Panc1 (cell line): ENCODE results near the gene CCDC102A. TPM values are rescaled to one million over a fixed set of nuclear protein-coding genes. Genes with fewer than 3 reads are reported as not detected.
A peak's percentile ranks its signal among the peaks of the same experiment; 100 is the strongest.

Experiments
- ATAC-seq: fragments of 200-7000 bp; cut with Tn5 transposase; 2 replicates; pipeline ENCODE4 v1.9.1; 2020; ENCODE audit warnings: mild to moderate bottlenecking, moderate library complexity
- BruUV-seq: library from RNA; stranded (reverse); fragments of 400-500 nt; replicated peaks from 2 replicates; lab custom pipeline; 2021; lab: Mats Ljungman, UMichigan
- CTCF ChIA-PET: fragments of 300-600 bp; sonication (Branson Sonifier 250); formaldehyde crosslinking; loops from one replicate; lab custom pipeline; 2022; ENCODE audit warnings: antibody characterized with exemption; lab: Charles Lee
- POLR2A ChIA-PET: fragments of 300-600 bp; sonication (Branson Sonifier 250); formaldehyde crosslinking; loops from one replicate; lab custom pipeline; 2022; ENCODE audit warnings: antibody characterized with exemption; lab: Charles Lee
- DNase-seq: peaks from one replicate; pipeline ENCODE4 v3.0.0-alpha.2; 2010; ENCODE audit warnings: low read depth, low spot score
- H3K27ac ChIP-seq: 2 replicates; pipeline ENCODE4 v1.5.1; 2011; ENCODE audit warnings: mild to moderate bottlenecking, low read length, inconsistent platforms
- H3K27me3 ChIP-seq: fragments of 200-500 bp; sonication (Bioruptor generic); 2 replicates; pipeline ENCODE4 v1.6.0; 2014; ENCODE audit warnings: low read length, inconsistent platforms; ENCODE audit not compliant: control insufficient read depth, insufficient read depth
- H3K36me3 ChIP-seq: fragments of 200-500 bp; sonication (Bioruptor generic); 2 replicates; pipeline ENCODE4 v1.5.1; 2014; ENCODE audit warnings: inconsistent platforms, mild to moderate bottlenecking, low read length, moderate library complexity; ENCODE audit not compliant: control insufficient read depth, insufficient read depth
- H3K4me1 ChIP-seq: 2 replicates; pipeline ENCODE4 v1.5.1; 2011; ENCODE audit warnings: inconsistent platforms, mild to moderate bottlenecking, low read length, moderate library complexity; ENCODE audit not compliant: control insufficient read depth, insufficient read depth
- H3K4me3 ChIP-seq, 2 experiments: 2 replicates each; pipeline ENCODE4 v1.5.1; 2011 to 2012; ENCODE audit warnings: low read depth in 2 of 2, low read length in 2 of 2, mild to moderate bottlenecking in 2 of 2, inconsistent platforms in 1 of 2, moderate library complexity in 1 of 2
- H3K9me3 ChIP-seq: fragments of 200-500 bp; sonication (Bioruptor generic); 2 replicates; pipeline ENCODE4 v1.5.1; 2014; ENCODE audit warnings: low read depth, mild to moderate bottlenecking, inconsistent platforms, low read length, moderate library complexity; ENCODE audit not compliant: control insufficient read depth, insufficient read depth
- POLR2AphosphoS5 ChIP-seq: IDR thresholded peaks from 2 replicates; pipeline ENCODE4 v1.6.1; 2012; ENCODE audit warnings: mild to moderate bottlenecking, low read depth, low read length, moderate library complexity
- SIN3A ChIP-seq: IDR thresholded peaks from 2 replicates; pipeline ENCODE4 v1.6.1; 2012; ENCODE audit warnings: low read depth, mild to moderate bottlenecking, low read length, moderate library complexity, borderline replicate concordance; ENCODE audit not compliant: insufficient read depth
- TCF7L2 ChIP-seq: IDR thresholded peaks from 2 replicates; pipeline ENCODE4 v1.6.1; 2011; ENCODE audit warnings: mild to moderate bottlenecking, low read depth, low read length, inconsistent platforms
- in situ Hi-C: cut with HindIII; loops from 2 replicates; pipeline ENCODE4 v1.10.0; 2016; ENCODE audit warnings: low sequenced_read_pairs, low pct_unique_long_range_greater_than_20kb
- intact Hi-C: fragments of 100-400 bp; cut with micrococcal nuclease; formaldehyde crosslinking; loops from one replicate; pipeline ENCODE4 v1.10.0; 2022; ENCODE audit not compliant: unreplicated experiment
- total RNA-seq: library from RNA; stranded (reverse); gene quantifications from one replicate; pipeline ENCODE4 v1.2.1, GENCODE V29; 2021; ENCODE audit not compliant: unreplicated experiment
- TF ChIP-seq, protein P1 (sequence below): fragments of 450-650 bp; IDR thresholded peaks from 2 replicates; pipeline ENCODE4 v1.5.1; 2017; ENCODE audit warnings: mild to moderate bottlenecking
- TF ChIP-seq, protein P2 (sequence below), 2 experiments: IDR thresholded peaks; 2 replicates each; pipeline ENCODE4 v1.6.1; 2011 to 2012; ENCODE audit warnings: low read depth in 2 of 2, control low read depth in 1 of 2, low read length in 1 of 2, mild to moderate bottlenecking in 1 of 2, moderate library complexity in 1 of 2; ENCODE audit not compliant: insufficient read depth in 1 of 2

Gene CCDC102A
- total RNA-seq, 1 experiment from 2014 or later = 12.9 TPM

DNA sequence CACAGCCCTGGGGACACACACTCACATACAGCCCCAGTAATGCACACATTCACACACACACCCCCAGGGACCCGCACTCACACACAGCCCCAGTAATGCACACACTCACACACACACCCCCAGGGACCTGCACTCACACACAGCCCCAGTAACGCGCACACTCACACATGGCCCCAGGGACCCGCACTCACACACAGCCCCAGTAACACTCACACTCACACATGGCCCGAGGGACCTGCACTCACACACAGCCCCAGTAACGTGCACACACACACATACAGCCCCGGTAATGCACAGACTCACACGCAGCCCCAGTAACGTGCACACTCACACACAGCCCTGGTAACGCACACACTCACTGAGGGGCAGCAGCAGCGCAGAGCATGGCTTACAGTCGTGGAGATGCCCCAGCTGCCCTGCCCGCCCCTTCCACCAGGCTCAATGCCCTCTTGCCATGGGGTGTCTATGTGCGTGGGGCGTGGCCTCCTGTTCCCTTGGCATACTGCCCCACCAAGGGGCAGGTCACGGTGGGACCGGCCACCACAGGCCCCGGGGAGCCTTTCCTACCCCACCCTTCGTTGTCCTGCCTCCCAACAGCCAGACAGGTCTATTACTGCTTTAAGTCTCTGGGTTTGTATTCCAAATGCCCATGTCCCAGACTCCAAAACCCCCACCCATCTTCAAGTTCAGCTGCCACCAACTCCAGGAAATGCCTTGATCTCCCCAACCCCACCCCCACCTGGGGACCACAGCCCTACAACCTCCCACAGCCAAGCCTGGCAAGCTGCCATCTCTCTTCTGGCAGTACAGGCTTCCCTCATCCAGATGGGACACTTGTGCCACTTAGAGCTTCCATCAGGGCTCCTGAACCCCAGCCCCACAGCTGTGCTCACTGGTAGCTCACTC, 2.7 kb downstream of the CCDC102A start:
- intact Hi-C loops = no loop called here
- TSS peak; percentile 59 for BruUV-seq
- TF ChIP-seq, protein P1, sequence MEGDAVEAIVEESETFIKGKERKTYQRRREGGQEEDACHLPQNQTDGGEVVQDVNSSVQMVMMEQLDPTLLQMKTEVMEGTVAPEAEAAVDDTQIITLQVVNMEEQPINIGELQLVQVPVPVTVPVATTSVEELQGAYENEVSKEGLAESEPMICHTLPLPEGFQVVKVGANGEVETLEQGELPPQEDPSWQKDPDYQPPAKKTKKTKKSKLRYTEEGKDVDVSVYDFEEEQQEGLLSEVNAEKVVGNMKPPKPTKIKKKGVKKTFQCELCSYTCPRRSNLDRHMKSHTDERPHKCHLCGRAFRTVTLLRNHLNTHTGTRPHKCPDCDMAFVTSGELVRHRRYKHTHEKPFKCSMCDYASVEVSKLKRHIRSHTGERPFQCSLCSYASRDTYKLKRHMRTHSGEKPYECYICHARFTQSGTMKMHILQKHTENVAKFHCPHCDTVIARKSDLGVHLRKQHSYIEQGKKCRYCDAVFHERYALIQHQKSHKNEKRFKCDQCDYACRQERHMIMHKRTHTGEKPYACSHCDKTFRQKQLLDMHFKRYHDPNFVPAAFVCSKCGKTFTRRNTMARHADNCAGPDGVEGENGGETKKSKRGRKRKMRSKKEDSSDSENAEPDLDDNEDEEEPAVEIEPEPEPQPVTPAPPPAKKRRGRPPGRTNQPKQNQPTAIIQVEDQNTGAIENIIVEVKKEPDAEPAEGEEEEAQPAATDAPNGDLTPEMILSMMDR = no peak
- no peak for TF ChIP-seq TCF7L2
- TF ChIP-seq, protein P2, sequence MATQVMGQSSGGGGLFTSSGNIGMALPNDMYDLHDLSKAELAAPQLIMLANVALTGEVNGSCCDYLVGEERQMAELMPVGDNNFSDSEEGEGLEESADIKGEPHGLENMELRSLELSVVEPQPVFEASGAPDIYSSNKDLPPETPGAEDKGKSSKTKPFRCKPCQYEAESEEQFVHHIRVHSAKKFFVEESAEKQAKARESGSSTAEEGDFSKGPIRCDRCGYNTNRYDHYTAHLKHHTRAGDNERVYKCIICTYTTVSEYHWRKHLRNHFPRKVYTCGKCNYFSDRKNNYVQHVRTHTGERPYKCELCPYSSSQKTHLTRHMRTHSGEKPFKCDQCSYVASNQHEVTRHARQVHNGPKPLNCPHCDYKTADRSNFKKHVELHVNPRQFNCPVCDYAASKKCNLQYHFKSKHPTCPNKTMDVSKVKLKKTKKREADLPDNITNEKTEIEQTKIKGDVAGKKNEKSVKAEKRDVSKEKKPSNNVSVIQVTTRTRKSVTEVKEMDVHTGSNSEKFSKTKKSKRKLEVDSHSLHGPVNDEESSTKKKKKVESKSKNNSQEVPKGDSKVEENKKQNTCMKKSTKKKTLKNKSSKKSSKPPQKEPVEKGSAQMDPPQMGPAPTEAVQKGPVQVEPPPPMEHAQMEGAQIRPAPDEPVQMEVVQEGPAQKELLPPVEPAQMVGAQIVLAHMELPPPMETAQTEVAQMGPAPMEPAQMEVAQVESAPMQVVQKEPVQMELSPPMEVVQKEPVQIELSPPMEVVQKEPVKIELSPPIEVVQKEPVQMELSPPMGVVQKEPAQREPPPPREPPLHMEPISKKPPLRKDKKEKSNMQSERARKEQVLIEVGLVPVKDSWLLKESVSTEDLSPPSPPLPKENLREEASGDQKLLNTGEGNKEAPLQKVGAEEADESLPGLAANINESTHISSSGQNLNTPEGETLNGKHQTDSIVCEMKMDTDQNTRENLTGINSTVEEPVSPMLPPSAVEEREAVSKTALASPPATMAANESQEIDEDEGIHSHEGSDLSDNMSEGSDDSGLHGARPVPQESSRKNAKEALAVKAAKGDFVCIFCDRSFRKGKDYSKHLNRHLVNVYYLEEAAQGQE (IDR thresholded peaks at IDR 0.05; ENCODE audit: insufficient read depth in 1 of 2, low read depth in 2 of 2, low read length in 1 of 2) = no peak
- TF ChIP-seq POLR2AphosphoS5 = no peak
- no peak for TF ChIP-seq SIN3A
- Histone ChIP-seq H3K9me3 (no peaks in the 10 kb centered on the region), H3K4me3 (no peak overlapping the region), H3K36me3 (no peaks in the 10 kb centered on the region), H3K4me1 (peaks cover 12% of the 10 kb centered on the region), H3K27me3 (no peaks in the 10 kb centered on the region), H3K27ac (no peak overlapping the region)
- no peak for ATAC-seq
- in situ Hi-C loops = no loop called here
- DNase-seq = no peak
- ChIA-PET POLR2A (no interaction called here), CTCF (no interaction called here)

DNA sequence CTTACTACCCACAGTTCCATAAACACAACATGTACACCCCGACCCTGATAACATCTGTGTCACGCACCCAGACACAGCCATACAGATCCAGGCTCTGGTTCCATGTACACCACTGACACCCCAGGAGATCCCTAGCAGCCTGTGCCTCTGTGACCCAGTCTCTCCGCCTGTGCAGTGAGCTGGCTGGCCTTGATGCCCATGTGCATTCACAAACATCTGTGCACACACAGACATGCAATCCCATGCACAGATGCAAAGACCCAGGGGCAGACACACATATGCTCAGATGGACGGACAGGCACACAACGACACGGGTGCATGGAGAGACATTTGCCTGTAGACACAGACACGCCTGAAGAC, 4.1 kb downstream of the CCDC102A start:
- TF ChIP-seq SIN3A = no peak
- TF ChIP-seq, protein P1 = no peak
- TF ChIP-seq POLR2AphosphoS5 = no peak
- TF ChIP-seq TCF7L2 = no peak
- DNase-seq = no peak
- Histone ChIP-seq H3K27ac (no peak overlapping the region), H3K36me3 (no peaks in the 10 kb centered on the region), H3K27me3 (no peaks in the 10 kb centered on the region), H3K9me3 (no peaks in the 10 kb centered on the region), H3K4me3 (no peak overlapping the region), H3K4me1 (peaks cover 12% of the 10 kb centered on the region)
- BruUV-seq = no TSS peak
- ChIA-PET POLR2A (no interaction called here), CTCF (no interaction called here)
- in situ Hi-C loops = no loop called here
- intact Hi-C loops = no loop called here
- no peak for ATAC-seq
